Type B pancreatic cell (in vitro differentiated cells): ENCODE results near the gene SPATC1L. TPM values are rescaled to one million over a fixed set of nuclear protein-coding genes. Genes with fewer than 3 reads are reported as not detected.
"Not testable (repeated sequence)": the region's sequence is repeated elsewhere in the genome, so short reads cannot be mapped to it uniquely, and the experiment has no call there.

Experiments used
- DNase-seq: peaks from one replicate; pipeline ENCODE4 v3.0.0; 2021; ENCODE audit warnings: mixed read lengths; ENCODE audit not compliant: unreplicated experiment; ENCODE audit errors: extremely low spot score
- H3K27ac Mint-ChIP-seq: 2 replicates; pipeline ENCODE4 v1.8.0; 2021; ENCODE audit warnings: mild to moderate bottlenecking, mixed read lengths
- H3K27me3 Mint-ChIP-seq: 2 replicates; pipeline ENCODE4 v1.8.0; 2021; ENCODE audit warnings: mixed read lengths
- H3K36me3 Mint-ChIP-seq: 2 replicates; pipeline ENCODE4 v1.8.0; 2021; ENCODE audit warnings: mixed read lengths
- H3K4me1 Mint-ChIP-seq: one replicate; pipeline ENCODE4 v1.8.0; 2021; ENCODE audit warnings: mixed read lengths; ENCODE audit not compliant: unreplicated experiment
- H3K4me3 Mint-ChIP-seq: 2 replicates; pipeline ENCODE4 v1.8.0; 2021; ENCODE audit warnings: mild to moderate bottlenecking, mixed read lengths
- H3K9me3 Mint-ChIP-seq: 2 replicates; pipeline ENCODE4 v1.8.0; 2021; ENCODE audit warnings: mixed read lengths
- CTCF ChIP-seq: fragments of 200-600 bp; sonication (generic); conservative IDR thresholded peaks from 2 replicates; pipeline ENCODE4 v1.5.0; 2021; ENCODE audit warnings: antibody characterized with exemption, mild to moderate bottlenecking
- total RNA-seq: library from RNA; stranded (reverse); gene quantifications from 2 replicates; pipeline ENCODE4 v1.2.1, GENCODE V29; 2021; ENCODE audit warnings: low replicate concordance

SPATC1L gene
- total RNA-seq, 1 donor from 2014 or later: 24.7 TPM

GRCh38 chr21:46205766-46206162, 21.5 kb upstream of the SPATC1L start:
- Mint-ChIP-seq H3K9me3 (no peaks in the 10 kb centered on the region), H3K27me3 (no peaks in the 10 kb centered on the region), H3K4me3 (no peak overlapping the region), H3K4me1 (no peaks in the 10 kb centered on the region), H3K27ac (no peak overlapping the region), H3K36me3 (no peaks in the 10 kb centered on the region)
- DNase-seq: no peak
- TF ChIP-seq CTCF: no peak

DNA sequence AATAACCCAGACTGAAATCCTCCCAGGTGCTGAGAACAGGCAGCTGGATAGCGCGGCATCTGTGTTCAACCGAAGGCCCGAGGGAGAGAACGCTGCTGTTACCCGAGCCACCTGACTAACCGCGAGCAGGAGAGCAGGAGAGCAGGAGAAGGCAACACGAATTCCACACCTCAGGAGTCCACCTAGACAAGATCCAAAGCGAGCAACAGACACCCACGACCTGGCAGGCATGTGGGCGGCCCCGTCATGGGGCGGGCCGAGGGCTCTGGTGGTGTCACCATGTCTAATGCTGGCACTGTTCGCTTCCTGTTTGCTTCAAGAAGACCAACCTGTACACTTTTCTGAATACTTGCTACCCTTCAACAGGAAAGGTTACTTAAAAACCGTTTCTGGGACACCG, 20.9 kb upstream of the SPATC1L start:
- no peak for DNase-seq
- no peak for TF ChIP-seq CTCF
- peaks cover 3% of the 10 kb centered on the region for H3K36me3 Mint-ChIP-seq
- no peaks in the 10 kb centered on the region for H3K4me1 Mint-ChIP-seq
- H3K27ac Mint-ChIP-seq: no peak overlapping the region
- H3K4me3 Mint-ChIP-seq: no peak overlapping the region
- H3K9me3 Mint-ChIP-seq: no peaks in the 10 kb centered on the region
- no peaks in the 10 kb centered on the region for H3K27me3 Mint-ChIP-seq

- Mint-ChIP-seq H3K36me3 (peaks cover 22% of the 10 kb centered on the region), H3K27ac (no peak overlapping the region), H3K4me1 (no peaks in the 10 kb centered on the region), H3K27me3 (no peaks in the 10 kb centered on the region), H3K9me3 (no peaks in the 10 kb centered on the region), H3K4me3 (no peak overlapping the region)
- no peak for DNase-seq
- TF ChIP-seq CTCF: no peak
Measured at GRCh38 chr21:46203203-46203600, 18.9 kb upstream of the SPATC1L start.

DNA sequence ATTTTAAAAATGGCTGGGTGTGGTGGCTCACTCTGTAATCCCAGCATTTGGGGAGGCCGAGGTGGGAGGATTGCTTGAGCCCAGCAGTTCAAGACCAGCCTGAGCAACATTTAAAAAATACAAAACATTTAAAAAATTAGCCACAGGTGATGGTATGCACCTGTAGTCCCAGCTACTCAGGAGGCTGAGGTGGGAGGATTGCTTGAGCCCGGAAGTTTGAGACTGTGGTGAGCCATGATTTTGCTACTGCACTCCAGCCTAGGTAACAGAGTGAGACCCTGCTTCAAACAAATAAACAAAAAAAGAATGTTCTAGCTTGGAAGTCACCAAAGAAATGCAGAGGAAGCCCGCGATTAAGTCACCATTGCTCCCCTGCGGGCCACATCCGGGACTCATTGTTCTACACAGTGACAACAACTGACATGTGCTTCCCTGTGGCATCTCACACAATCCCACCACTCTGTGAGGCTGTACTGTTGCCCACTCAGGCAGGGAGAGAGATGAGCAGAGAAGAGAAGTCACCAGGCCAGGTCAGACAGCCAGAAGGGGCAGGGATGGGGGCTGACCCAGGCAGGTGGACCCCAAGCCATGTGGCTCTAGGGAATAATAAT, 18.4 kb upstream of the SPATC1L start:
- no peak overlapping the region for H3K27ac Mint-ChIP-seq
- H3K9me3 Mint-ChIP-seq: no peaks in the 10 kb centered on the region
- no peak for DNase-seq
- H3K27me3 Mint-ChIP-seq: no peaks in the 10 kb centered on the region
- no peaks in the 10 kb centered on the region for H3K4me1 Mint-ChIP-seq
- no peak overlapping the region for H3K4me3 Mint-ChIP-seq
- no peak for TF ChIP-seq CTCF
- peaks cover 23% of the 10 kb centered on the region for H3K36me3 Mint-ChIP-seq

DNA sequence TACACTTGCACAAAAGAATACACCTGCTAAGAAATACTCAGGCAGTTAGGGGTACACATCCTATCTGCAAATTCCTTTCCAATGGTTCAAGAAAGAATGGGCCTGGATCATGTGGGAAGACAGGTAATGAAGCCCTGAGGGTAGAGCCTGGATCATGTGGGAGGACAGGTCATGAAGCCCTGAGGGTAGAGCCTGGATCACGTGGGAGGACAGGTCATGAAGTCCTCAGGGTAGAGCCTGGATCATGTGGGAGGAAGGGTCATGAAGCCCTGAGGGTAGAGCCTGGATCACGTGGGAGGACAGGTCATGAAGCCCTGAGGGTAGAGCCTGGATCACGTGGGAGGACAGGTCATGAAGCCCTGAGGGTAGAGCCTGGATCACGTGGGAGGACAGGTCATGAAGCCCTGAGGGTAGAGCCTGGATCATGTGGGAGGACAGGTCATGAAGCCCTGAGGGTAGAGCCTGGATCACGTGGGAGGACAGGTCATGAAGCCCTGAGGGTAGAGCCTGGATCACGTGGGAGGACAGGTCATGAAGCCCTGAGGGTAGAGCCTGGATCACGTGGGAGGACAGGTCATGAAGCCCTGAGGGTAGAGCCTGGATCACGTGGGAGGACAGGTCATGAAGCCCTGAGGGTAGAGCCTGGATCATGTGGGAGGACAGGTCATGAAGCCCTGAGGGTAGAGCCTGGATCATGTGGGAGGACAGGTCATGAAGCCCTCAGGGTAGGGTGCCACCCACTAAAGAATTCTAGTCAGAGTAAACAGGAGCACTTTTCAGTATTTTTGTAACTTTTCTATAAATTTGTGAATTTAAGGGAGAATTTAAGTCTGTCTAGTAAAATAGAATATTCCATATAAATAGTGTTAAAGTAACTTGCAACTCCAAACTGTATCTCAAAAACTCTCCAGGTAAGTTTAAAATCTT, 16.9 kb upstream of the SPATC1L start:
- DNase-seq, H3K27ac Mint-ChIP-seq, H3K4me3 Mint-ChIP-seq, H3K9me3 Mint-ChIP-seq, H3K27me3 Mint-ChIP-seq, H3K4me1 Mint-ChIP-seq: not testable (repeated sequence)
- peaks cover 23% of the 10 kb centered on the region for H3K36me3 Mint-ChIP-seq
